GM19467 (cell line): ENCODE results near the gene ITPR1.

ENCODE experiments used
- ATAC-seq: cut with Tn5 transposase; IDR thresholded peaks from one replicate; pipeline ENCODE4 v1.9.1; 2021; ENCODE audit warnings: mild to moderate bottlenecking, moderate library complexity; ENCODE audit not compliant: unreplicated experiment

The ITPR1 gene

GRCh38 chr3:4768021-4768420 is 274.9 kb downstream of the ITPR1 start:
- no peak for ATAC-seq

GRCh38 chr3:4768521-4768920 is 275.4 kb downstream of the ITPR1 start:
- ATAC-seq: no peak

- ATAC-seq: no peak
Measured at GRCh38 chr3:4770561-4770960, 277.4 kb downstream of the ITPR1 start.

GRCh38 chr3:4771243-4771642 is 278.1 kb downstream of the ITPR1 start:
- ATAC-seq: no peak

GRCh38 chr3:4772171-4772804 is 279.1 kb downstream of the ITPR1 start:
- ATAC-seq: no peak

GRCh38 chr3:4772858-4773257 is 279.7 kb downstream of the ITPR1 start:
- no peak for ATAC-seq

- ATAC-seq: no peak
Measured at GRCh38 chr3:4773583-4773982, 280.4 kb downstream of the ITPR1 start.

GRCh38 chr3:4774531-4774930 is 281.4 kb downstream of the ITPR1 start:
- ATAC-seq: no peak

GRCh38 chr3:4776399-4776979 is 283.3 kb downstream of the ITPR1 start:
- peak; percentile 30 for ATAC-seq

GRCh38 chr3:4776980-4777581 is 283.9 kb downstream of the ITPR1 start:
- ATAC-seq: peak; percentile 85

- no peak for ATAC-seq
Measured at GRCh38 chr3:4778119-4778518, 285.0 kb downstream of the ITPR1 start.

- ATAC-seq: no peak
Measured at GRCh38 chr3:4778740-4779139, 285.6 kb downstream of the ITPR1 start.

- ATAC-seq: no peak
Measured at GRCh38 chr3:4780545-4780957, 287.4 kb downstream of the ITPR1 start.

GRCh38 chr3:4782095-4782494 is 288.9 kb downstream of the ITPR1 start:
- no peak for ATAC-seq

GRCh38 chr3:4785551-4785950 is 292.4 kb downstream of the ITPR1 start:
- ATAC-seq: no peak

- ATAC-seq: no peak
Measured at GRCh38 chr3:4786431-4786830, 293.3 kb downstream of the ITPR1 start.

- no peak for ATAC-seq
Measured at GRCh38 chr3:4791358-4791757, 298.2 kb downstream of the ITPR1 start.

GRCh38 chr3:4793311-4793710 is 300.2 kb downstream of the ITPR1 start:
- no peak for ATAC-seq

- no peak for ATAC-seq
Measured at GRCh38 chr3:4794331-4794730, 301.2 kb downstream of the ITPR1 start.

- ATAC-seq: no peak
Measured at GRCh38 chr3:4794798-4795197, 301.6 kb downstream of the ITPR1 start.

- ATAC-seq: no peak
Measured at GRCh38 chr3:4795905-4796304, 302.8 kb downstream of the ITPR1 start.

- no peak for ATAC-seq
Measured at GRCh38 chr3:4797201-4797705, 304.1 kb downstream of the ITPR1 start.
